Measurements from ENCODE around the gene TRPC3. TPM values are rescaled to one million over a fixed set of nuclear protein-coding genes. Genes with fewer than 3 reads are reported as not detected.

TRPC3 gene
- total RNA-seq, 2 experiments from 2014 or later = 0.50 TPM; not detected in 1

DNA sequence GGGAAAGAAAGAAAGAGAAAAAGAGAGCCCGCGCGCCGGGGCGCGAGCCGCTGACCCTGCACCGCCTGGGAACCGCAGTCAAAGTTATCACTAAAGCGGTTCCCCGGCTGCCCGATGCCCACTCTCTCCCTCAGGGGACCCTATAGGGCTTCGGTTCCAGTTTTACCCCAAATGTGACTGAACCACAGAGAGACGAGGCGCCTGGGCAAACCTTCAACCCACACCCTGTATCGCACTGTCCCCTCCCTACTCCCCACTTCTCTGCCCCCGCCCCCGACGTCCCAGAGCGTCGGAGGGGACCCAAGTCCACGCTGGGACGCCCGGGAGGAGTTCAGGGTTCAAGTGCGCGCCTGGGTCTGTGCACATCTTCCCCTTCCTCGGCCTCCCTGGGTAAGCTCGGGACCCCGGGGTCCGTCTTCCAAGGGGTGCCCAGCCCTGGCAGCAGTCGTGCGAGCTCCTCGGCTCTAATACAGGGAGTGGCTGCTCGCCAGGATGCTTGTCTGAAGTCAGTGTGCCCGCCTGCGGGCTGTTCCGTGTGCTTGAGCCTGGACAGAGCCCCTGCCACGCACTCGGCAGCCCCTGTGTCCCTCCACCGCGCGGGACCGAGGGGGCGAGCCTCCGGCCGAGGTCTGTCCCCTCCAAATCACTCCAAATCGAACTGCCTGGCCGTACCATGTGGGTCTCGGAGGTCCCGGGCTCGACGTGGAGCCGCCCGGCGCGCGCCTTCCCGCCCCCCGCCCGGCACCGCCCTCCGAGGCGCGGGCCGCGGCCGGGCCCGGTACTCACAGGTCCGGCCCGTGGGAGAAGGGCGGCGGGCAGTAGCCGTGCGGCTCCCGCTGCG is 960 bp downstream of the TRPC3 start:
- Histone ChIP-seq H3K36me3 (ENCODE audit: insufficient read depth, low read length) (no peaks in the 10 kb centered on the region), H4K20me1 (ENCODE audit: insufficient read depth, low read length) (no peaks in the 10 kb centered on the region), H3K9me3 (ENCODE audit: low read length) (no peaks in the 10 kb centered on the region), H3K79me2 (ENCODE audit: insufficient read depth, low read depth, low read length) (no peaks in the 10 kb centered on the region), H3K4me2 (ENCODE audit: low read length) (peak overlapping the region; percentile 58; the same call in 1 of the 2 replicates), H2AFZ (ENCODE audit: low read length) (peak overlapping the region; percentile 41; the same call in 1 of the 2 replicates), H3K27ac (ENCODE audit: low read depth, low read length, poor library complexity, severe bottlenecking) (no peak overlapping the region), H3K9me2 (ENCODE audit: insufficient read depth, low read length) (no peaks in the 10 kb centered on the region), H3K4me1 (ENCODE audit: insufficient read depth, low read length, poor library complexity, severe bottlenecking) (peaks cover 2% of the 10 kb centered on the region), H3K4me3 (ENCODE audit: low read depth, low read length, poor library complexity, severe bottlenecking) (peak overlapping the region; percentile 60)
- BruUV-seq (replicated peaks) = no TSS peak
- DNase-seq (ENCODE audit: low spot score) = no peak
- intact Hi-C loops (cut with micrococcal nuclease; ENCODE audit: unreplicated experiment) = no loop called here
- ChIA-PET POLR2A (no interaction called here), CTCF (ENCODE audit: unreplicated experiment) (no interaction called here)
- no peak for TF ChIP-seq EZH2phosphoT487 (IDR thresholded peaks at IDR 0.05; ENCODE audit: borderline replicate concordance, low read depth, low read length)
- TF ChIP-seq, protein P1, sequence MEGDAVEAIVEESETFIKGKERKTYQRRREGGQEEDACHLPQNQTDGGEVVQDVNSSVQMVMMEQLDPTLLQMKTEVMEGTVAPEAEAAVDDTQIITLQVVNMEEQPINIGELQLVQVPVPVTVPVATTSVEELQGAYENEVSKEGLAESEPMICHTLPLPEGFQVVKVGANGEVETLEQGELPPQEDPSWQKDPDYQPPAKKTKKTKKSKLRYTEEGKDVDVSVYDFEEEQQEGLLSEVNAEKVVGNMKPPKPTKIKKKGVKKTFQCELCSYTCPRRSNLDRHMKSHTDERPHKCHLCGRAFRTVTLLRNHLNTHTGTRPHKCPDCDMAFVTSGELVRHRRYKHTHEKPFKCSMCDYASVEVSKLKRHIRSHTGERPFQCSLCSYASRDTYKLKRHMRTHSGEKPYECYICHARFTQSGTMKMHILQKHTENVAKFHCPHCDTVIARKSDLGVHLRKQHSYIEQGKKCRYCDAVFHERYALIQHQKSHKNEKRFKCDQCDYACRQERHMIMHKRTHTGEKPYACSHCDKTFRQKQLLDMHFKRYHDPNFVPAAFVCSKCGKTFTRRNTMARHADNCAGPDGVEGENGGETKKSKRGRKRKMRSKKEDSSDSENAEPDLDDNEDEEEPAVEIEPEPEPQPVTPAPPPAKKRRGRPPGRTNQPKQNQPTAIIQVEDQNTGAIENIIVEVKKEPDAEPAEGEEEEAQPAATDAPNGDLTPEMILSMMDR (conservative IDR thresholded peaks at IDR 0.05; ENCODE audit: low read length) = no peak

DNA sequence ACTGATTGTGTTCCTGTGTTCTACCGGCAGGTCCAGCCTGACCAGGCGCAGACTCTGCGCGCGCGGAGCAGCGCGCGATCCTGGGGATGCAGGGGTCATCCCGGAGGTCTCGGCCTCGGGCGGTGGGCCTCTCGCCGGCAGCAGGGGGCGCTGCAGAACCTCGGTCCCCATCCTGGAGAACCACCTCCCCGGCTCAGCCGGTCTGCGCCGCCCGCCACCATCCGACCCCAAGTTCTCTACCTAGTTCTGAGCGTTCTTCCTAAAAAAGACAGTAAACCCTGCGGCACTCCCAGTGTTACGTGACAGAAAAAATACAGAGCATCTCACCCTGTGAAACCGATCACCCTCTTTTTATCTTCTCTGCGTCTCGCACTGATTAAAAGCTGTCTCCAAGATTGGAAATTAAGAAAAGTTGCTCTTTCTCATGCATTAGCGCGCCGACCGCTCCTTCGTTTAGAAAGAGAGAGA is 1.6 kb downstream of the TRPC3 start:
- POLR2A ChIA-PET = no interaction called here
- DNase-seq (ENCODE audit: low spot score) = peak; percentile 29
- H3K27ac ChIP-seq (ENCODE audit: low read depth, low read length, poor library complexity, severe bottlenecking) = no peak overlapping the region
- BruUV-seq (replicated peaks) = no TSS peak
- CTCF ChIA-PET (ENCODE audit: unreplicated experiment) = no interaction called here
- peaks cover 2% of the 10 kb centered on the region for H3K4me1 ChIP-seq (ENCODE audit: insufficient read depth, low read length, poor library complexity, severe bottlenecking)
- peak overlapping the region; percentile 26; the same call in 1 of the 2 replicates for H2AFZ ChIP-seq (ENCODE audit: low read length)
- no peaks in the 10 kb centered on the region for H3K9me2 ChIP-seq (ENCODE audit: insufficient read depth, low read length)
- H4K20me1 ChIP-seq (ENCODE audit: insufficient read depth, low read length) = no peaks in the 10 kb centered on the region
- H3K36me3 ChIP-seq (ENCODE audit: insufficient read depth, low read length) = no peaks in the 10 kb centered on the region
- H3K4me2 ChIP-seq (ENCODE audit: low read length) = peak overlapping the region; percentile 58; the same call in 1 of the 2 replicates
- TF ChIP-seq, protein P1 (conservative IDR thresholded peaks at IDR 0.05; ENCODE audit: low read length) = peak; percentile 80
- TF ChIP-seq EZH2phosphoT487 (IDR thresholded peaks at IDR 0.05; ENCODE audit: borderline replicate concordance, low read depth, low read length) = no peak
- H3K9me3 ChIP-seq (ENCODE audit: low read length) = no peaks in the 10 kb centered on the region
- no peaks in the 10 kb centered on the region for H3K79me2 ChIP-seq (ENCODE audit: insufficient read depth, low read depth, low read length)
- H3K4me3 ChIP-seq (ENCODE audit: low read depth, low read length, poor library complexity, severe bottlenecking) = no peak overlapping the region
- intact Hi-C loops (cut with micrococcal nuclease; ENCODE audit: unreplicated experiment) = no loop called here

DNA sequence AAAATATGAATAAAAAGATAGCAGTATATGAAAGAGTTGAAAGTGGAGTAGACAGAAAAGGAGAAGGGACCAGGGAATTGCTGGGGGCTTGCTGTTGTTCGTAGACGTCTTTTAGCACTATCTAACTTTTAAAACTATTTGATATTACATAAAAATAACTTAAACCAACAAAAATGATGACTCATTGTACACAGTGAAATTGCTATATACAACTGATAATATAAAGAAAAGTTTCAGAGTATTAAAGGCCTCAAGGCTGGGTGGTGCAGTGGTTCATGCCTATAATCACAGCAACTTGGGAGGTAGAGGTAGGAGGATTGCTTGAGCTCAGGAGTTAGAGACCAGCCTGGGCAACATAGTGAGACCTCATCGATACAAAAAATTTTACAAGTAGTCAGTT is 5.2 kb downstream of the TRPC3 start:
- POLR2A ChIA-PET = interaction anchor here (0.7 kb wide), 2 partner anchors 13 to 21 kb away, joined by 3 to 4 read pairs; no protein-coding TSS in a partner anchor
- intact Hi-C loops (cut with micrococcal nuclease; ENCODE audit: unreplicated experiment) = loop anchor here (5.0 kb wide), 1 partner anchor 631 kb away; no protein-coding TSS in a partner anchor
- Histone ChIP-seq H3K4me1 (ENCODE audit: insufficient read depth, low read length, poor library complexity, severe bottlenecking) (peaks cover 2% of the 10 kb centered on the region), H3K4me3 (ENCODE audit: low read depth, low read length, poor library complexity, severe bottlenecking) (no peak overlapping the region), H3K27ac (ENCODE audit: low read depth, low read length, poor library complexity, severe bottlenecking) (no peak overlapping the region), H3K79me2 (ENCODE audit: insufficient read depth, low read depth, low read length) (no peaks in the 10 kb centered on the region), H3K4me2 (ENCODE audit: low read length) (no peak overlapping the region), H3K9me3 (ENCODE audit: low read length) (no peaks in the 10 kb centered on the region), H3K9me2 (ENCODE audit: insufficient read depth, low read length) (no peaks in the 10 kb centered on the region), H3K36me3 (ENCODE audit: insufficient read depth, low read length) (no peaks in the 10 kb centered on the region), H4K20me1 (ENCODE audit: insufficient read depth, low read length) (no peaks in the 10 kb centered on the region), H2AFZ (ENCODE audit: low read length) (no peak overlapping the region)
- CTCF ChIA-PET (ENCODE audit: unreplicated experiment) = no interaction called here
- BruUV-seq (replicated peaks) = no TSS peak
- TF ChIP-seq, protein P1 (conservative IDR thresholded peaks at IDR 0.05; ENCODE audit: low read length) = no peak
- TF ChIP-seq EZH2phosphoT487 (IDR thresholded peaks at IDR 0.05; ENCODE audit: borderline replicate concordance, low read depth, low read length) = no peak
- DNase-seq (ENCODE audit: low spot score) = no peak

All from OCI-LY7 (cell line).